IPS DF 19.7 (cell line): Measurements from ENCODE around the gene SLC2A6.

Source experiments
- DNase-seq: peaks from one replicate; pipeline ENCODE4 v3.0.0-alpha.2; 2013; ENCODE audit warnings: low read depth, low spot score

Gene SLC2A6

DNA sequence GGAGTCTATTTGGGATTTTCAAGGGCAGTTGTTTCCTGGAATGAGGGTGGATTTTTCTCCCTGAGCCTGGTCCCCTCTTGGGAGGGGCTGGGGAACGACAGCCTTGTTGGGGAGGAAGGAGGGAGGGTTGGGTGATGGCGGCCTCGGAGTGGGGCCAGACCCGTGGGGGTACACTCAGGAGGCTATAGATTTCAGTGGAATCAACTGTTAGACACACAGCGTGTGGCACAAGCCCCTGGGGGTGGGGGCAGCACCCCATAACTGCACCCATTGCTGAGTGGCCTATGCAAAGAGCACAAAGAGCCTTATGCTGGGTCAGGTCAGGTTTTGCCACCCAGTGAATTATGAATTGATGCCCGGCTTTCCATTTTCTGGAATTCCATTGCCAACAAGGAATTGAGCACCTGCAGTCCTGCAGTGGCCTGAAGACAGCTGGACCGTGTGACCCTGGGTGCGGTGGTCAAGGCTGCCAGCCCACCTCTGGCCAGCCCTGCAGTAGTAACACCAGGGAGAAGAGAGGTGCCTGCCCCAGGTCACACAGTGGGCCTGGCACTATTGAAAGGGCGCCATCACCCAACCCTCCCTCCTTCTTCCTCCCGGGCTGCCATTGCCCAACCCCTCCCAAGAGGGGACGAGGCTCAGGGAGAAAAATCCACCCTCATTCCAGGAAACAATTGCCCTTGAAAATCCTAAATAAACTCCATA lies 37.5 kb upstream of the SLC2A6 start:
- no peak for DNase-seq

DNA sequence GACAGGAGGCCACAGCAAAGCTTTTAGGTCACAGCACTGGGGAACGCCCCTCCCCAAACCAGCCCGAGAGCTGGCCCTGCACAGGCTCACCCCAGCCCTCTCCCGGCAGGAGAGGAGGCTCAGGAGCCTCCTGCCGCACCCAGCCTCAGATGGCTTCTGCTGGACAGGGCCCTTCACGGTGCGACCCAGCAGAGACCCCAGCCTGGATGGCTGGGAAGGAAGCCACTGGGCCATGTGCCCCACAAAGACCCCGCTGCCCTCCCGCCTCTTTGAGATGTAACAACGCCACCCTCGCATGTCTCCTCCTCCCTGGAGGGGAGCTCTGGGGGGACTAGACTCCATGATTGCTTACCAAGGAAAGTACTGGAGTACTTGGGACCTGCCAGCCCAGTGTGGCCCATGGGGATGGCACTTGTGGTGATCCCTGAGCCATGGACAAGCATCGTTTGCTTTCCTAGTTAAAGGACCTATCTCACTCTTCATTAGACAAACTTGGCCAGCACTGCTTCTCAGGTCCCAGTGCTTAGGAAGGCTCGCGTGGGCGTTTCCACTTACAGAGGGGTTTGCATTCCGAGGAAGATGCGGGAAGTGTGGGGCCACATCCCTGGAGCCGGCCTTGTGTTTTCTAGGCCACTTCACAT lies 36.8 kb upstream of the SLC2A6 start:
- DNase-seq: no peak

- no peak for DNase-seq
Measured at GRCh38 chr9:133515240-133515610, 36.3 kb upstream of the SLC2A6 start.

DNA sequence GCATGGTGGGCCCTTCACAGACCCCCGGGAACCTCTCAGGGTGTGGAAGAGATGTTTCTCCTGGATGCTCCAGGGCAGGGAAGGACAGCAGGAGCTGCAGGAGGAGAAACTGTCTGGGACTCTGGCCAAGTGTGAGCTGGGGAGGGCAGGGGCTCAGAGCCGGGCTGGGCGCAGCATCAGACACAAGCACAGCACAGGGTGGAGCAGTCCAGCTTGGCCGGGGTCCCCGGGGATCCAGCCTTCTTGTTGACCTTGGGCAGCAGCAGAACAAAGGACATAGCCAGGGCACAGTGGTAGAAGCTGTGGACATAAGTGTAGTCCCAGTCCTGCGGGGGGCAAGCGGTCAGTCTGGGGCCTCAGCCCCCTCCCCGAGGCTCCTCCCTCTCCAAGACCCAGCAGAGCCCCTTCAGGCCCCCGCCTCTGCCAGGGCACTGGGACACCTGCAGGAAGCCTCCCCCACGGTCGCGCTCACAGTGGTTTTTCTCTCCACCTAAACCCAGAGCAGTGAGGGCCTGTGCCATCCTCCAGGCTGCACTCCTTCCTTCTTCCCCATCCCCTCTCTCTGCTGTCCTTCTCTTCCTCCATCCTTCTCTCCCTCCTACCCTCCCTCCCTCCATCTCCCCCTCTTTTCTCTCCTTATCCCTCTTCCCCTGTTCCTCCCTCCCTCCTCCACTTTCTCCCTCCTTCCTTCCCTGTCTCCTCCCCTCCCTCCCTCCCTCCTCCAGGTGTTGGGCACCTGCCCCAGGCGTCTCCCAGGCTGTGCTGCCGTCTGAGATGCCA lies 35.8 kb upstream of the SLC2A6 start:
- no peak for DNase-seq

- DNase-seq: no peak
Measured at GRCh38 chr9:133513214-133514100, 34.6 kb upstream of the SLC2A6 start.

DNA sequence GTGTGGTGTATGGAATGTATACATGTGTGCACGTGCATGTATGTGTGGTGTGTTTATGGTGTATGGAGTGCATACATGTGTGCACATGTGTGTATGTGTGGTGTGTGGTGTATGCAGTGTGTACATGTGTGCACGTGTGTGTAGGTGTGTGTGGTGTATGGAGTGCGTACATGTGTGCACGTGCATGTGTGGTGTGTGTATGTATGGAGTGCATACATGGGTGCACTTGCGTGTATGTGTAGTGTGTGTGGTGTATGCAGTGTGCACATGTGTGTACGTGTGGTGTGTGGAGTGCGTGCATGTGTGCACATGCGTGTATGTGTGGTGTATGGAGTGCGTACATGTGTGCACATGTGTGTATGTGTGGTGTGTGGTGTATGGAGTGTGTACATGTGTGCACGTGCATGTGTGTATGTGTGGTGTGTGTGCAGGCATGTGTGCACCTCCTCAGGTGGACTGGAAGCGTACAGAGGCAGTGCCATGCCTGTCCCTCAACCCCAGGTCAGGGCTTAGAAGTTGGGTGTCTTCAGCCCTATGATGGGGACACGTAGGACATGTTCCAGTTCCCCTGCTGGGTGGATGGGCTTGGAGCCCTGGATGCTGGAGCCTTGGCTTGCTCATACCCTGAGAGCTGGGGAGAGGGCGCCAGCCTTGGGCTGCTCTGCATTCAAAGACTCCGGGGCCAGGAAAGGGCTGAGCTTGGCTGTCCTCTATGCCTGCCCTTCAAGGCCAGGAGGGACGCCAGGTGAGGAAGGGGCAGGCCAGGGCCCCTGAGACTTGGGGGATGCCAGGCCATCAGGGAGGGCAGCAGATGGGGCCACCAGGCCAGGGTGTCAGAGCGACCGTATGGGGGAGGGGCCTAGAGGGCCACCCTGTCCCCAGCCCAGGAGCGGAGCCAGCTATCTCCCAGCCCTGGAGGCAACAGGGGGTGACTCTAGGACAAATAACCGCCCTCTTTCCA lies 33.6 kb upstream of the SLC2A6 start:
- no peak for DNase-seq

DNA sequence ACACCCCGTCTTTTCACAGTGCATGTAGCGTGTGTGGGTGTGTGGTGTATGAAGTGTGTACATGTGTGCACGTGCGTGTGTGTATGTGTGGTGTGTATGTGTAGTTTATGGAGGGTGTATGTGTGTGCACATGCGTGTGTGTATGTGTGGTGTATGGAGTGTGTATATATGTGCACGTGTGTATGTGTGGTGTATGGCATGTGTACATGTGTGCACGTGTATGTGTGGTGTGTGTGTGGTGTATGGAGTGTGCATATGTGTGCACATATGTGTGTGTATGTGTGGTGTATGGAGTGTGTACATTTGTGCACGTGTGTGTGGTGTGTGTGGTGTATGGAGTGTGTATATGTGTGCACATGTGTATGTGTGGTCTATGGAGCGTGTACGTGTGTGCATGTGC lies 32.7 kb upstream of the SLC2A6 start:
- no peak for DNase-seq

- no peak for DNase-seq
Measured at GRCh38 chr9:133510926-133511505, 32.1 kb upstream of the SLC2A6 start.

GRCh38 chr9:133509179-133510083 lies 30.5 kb upstream of the SLC2A6 start:
- peak; percentile 38 for DNase-seq

GRCh38 chr9:133508046-133508445 lies 29.1 kb upstream of the SLC2A6 start:
- DNase-seq: no peak

DNA sequence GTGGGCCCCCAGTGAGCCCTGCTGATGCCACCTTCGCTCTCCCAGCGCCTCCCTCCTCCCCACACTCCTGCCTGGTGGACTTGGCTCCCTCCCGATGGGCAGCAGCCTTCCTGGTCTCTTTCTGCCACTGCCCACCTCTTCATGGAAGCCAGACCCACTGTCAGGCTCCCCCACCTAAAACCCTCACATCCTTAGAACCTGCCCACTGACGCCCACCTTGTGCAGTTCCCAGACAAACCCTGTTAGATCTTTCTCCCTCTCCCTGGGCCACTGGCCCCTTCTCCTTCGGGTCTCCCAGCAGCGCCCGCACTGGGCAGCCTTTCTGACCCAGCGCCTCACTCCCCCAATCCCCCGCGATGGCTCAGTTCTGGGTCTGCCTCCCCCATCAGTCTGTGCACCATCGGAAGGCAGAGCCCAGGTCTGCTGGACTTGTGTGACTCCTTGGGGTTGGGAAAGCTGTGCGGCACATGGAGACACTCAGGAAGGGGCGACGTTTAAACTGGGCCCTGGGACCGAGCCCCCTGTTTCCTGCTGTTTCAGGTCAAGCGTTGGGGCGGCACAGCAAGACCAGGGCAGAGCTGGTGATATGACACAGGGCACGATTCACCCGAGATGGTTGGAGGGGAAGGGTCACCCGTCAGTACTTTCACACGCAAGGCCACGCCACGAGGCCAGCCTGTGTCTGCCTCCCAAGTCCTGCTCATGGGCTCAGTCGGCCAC lies 28.5 kb upstream of the SLC2A6 start:
- no peak for DNase-seq

- DNase-seq: no peak
Measured at GRCh38 chr9:133506653-133507038, 27.7 kb upstream of the SLC2A6 start.

DNA sequence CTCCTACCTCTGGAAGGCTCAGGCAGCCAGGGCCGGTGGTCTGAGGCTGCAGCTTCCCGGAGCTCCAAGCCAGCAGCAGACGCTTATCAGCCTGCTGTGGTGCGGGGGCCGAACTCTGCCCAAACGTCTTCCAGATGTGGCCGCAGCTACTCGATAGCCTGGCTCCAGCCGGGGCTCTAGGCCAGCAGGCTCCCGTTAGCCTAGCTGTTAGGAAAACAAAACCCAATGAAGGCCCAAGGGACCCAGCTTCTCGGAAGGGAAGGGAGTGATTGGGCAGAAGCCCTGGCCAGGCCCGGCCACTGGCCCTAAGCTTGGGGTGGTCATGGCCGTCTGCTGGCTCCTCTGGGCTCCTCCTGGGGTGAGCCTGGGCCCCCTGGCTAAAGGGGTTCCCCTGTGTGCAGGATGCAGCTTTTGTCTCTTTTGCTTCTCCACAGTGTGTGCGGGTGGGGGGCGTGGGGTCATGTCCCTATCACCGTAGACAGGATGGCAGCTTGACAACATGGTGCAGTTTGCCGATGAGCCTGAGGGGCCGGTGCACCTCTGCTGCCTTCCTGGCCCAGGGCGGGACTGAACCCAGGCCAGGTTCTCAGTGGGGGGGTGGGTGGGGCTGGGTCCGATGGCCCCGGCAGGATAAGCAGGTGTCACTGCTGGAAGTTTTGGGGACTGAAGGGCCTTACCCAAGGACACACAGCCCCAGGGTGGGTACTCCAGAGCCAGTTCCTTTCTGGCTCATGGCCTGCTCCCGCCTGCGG lies 27.2 kb upstream of the SLC2A6 start:
- no peak for DNase-seq

DNA sequence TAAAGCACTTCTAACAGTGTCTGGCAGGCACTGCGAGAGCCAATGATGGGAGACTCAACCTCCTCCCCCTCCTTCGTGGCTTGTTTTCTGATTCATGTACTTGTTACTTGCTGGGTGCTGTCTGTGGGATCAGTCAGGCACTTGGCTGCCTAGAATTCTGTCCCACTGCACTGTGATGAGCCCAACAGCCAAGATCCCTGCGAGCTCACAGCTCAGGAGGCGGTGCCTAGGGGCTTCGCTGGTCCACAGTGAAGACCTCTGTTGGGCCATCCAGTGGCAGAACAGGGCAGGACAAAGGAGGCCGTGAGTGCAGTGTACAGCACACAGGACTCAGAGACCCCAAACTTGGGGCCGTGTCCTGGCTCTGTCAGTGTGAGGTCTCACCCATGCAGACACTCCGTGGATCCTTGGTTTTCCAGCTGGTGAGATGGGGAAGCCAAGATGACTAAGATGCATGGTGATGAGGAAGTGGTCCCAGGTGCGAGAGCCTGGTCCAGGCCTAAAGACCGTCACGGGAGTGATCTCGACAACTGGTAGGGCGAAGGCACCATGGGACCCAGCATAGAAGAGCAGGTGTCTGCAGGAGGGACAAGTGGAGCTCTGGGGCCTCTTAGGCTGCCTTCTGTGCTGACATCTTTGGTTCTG lies 26.4 kb upstream of the SLC2A6 start:
- DNase-seq: no peak

- DNase-seq: no peak
Measured at GRCh38 chr9:133502112-133502511, 23.2 kb upstream of the SLC2A6 start.

DNA sequence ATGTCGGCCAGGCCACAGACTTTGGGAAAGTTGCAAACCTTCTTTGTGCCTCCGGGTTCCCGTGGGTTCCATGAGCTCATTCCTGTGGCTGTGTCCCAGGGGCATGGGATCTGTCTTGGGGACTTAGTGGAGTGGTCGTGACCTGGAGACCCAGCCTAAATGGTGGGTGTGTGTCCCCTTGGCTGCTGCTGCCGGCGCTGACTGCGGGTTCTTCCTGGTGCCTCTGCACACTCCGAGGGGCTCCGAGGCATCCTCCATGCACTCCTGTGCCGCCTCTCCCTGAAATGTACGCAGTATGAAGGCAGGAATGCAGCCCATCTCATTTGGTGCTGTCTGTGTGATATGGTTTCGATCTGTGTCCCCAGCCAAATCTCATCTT lies 21.0 kb upstream of the SLC2A6 start:
- no peak for DNase-seq

- no peak for DNase-seq
Measured at GRCh38 chr9:133499132-133499891, 20.4 kb upstream of the SLC2A6 start.
